WERI-Rb-1 (cell line): ENCODE results near the gene F13B.
"Not testable (repeated sequence)": the region's sequence is repeated elsewhere in the genome, so short reads cannot be mapped to it uniquely, and the experiment has no call there.

Experiments used
- DNase-seq: peaks from one replicate; pipeline ENCODE4 v3.0.0-alpha.2; 2020
- H3K27ac ChIP-seq: fragments of 250-450 bp; sonication (Bioruptor Pico); 2 replicates; pipeline ENCODE4 v1.5.1; 2020; ENCODE audit warnings: mild to moderate bottlenecking, moderate library complexity
- H3K27me3 ChIP-seq: fragments of 250-450 bp; sonication (Bioruptor Pico); 2 replicates; pipeline ENCODE4 v1.5.1; 2021; ENCODE audit warnings: mild to moderate bottlenecking, low read depth, moderate library complexity; ENCODE audit not compliant: insufficient read depth, severe bottlenecking
- H3K36me3 ChIP-seq: fragments of 250-450 bp; sonication (Bioruptor Pico); 2 replicates; pipeline ENCODE4 v1.5.1; 2020; ENCODE audit warnings: mild to moderate bottlenecking, moderate library complexity
- H3K4me3 ChIP-seq: 2 replicates; pipeline ENCODE4 v1.5.1; 2011; ENCODE audit warnings: low read depth, mild to moderate bottlenecking, control low read depth, low read length
- H3K9me3 ChIP-seq: fragments of 250-450 bp; sonication (Bioruptor Pico); 2 replicates; pipeline ENCODE4 v1.5.1; 2021; ENCODE audit warnings: mild to moderate bottlenecking, moderate library complexity; ENCODE audit not compliant: severe bottlenecking
- CTCF ChIP-seq: IDR thresholded peaks from 2 replicates; pipeline ENCODE4 v1.5.1; 2011; ENCODE audit warnings: low read depth, mild to moderate bottlenecking, control low read depth, inconsistent platforms, low read length

F13B gene

DNA sequence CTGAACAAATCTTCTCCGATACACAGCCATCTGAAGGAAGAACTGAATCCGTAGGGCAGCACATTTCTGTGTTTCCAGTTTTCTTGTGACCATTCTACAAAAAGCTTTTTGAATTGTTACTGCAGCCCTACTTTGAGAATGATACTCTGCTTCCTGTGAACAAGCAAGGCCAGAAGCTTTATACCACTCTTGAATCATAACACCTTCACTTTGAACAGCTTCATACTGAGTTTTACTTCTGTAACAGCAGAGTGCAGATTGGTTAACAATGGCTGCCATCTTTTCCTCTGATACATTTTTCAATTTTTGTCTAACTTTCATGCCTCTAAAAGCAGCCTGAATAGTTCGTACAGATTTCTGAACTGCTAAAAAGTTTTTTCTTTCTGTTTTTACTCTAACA lies 33.6 kb upstream of the F13B start:
- TF ChIP-seq CTCF: no peak
- H3K36me3 ChIP-seq: peaks cover 24% of the 10 kb centered on the region
- no peak overlapping the region for H3K4me3 ChIP-seq
- no peak for DNase-seq
- H3K9me3 ChIP-seq: peaks cover 13% of the 10 kb centered on the region
- H3K27me3 ChIP-seq: no peaks in the 10 kb centered on the region
- no peak overlapping the region for H3K27ac ChIP-seq

- peaks cover 19% of the 10 kb centered on the region for H3K36me3 ChIP-seq
- DNase-seq: no peak
- no peak for TF ChIP-seq CTCF
- peaks cover 13% of the 10 kb centered on the region for H3K9me3 ChIP-seq
- no peaks in the 10 kb centered on the region for H3K27me3 ChIP-seq
- no peak overlapping the region for H3K4me3 ChIP-seq
- no peak overlapping the region for H3K27ac ChIP-seq
Measured at GRCh38 chr1:197099444-197099843, 32.4 kb upstream of the F13B start.

GRCh38 chr1:197096971-197097370 lies 29.9 kb upstream of the F13B start:
- not testable (repeated sequence) for DNase-seq, H3K4me3 ChIP-seq, H3K9me3 ChIP-seq, H3K27me3 ChIP-seq
- Histone ChIP-seq H3K27ac (peak overlapping the region; percentile 66), H3K36me3 (peaks cover 28% of the 10 kb centered on the region)

DNA sequence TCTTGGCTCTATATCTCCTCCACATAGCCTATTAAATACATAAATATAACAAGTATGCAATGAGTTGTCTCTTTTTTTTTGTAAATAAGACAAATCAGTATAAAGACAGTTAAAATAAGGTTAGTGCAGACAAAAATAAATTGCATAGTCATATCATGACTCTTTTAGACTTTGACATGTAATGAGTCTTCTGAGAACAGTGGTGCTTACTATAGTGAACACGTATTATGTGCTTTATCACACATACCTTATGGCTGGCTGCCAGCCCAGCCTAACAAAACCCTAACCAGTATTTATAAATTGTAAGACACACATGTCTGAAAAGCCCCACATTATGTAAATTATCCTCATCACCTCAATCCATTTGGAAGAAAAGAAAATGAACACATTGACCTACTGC lies 29.1 kb upstream of the F13B start:
- Histone ChIP-seq H3K4me3 (no peak overlapping the region), H3K36me3 (peaks cover 36% of the 10 kb centered on the region), H3K27ac (0 out of 2 replicates have a peak overlapping the region, but pooled peaks have one; percentile 1), H3K9me3 (no peaks in the 10 kb centered on the region), H3K27me3 (no peaks in the 10 kb centered on the region)
- DNase-seq: peak; percentile 45
- TF ChIP-seq CTCF: no peak

DNA sequence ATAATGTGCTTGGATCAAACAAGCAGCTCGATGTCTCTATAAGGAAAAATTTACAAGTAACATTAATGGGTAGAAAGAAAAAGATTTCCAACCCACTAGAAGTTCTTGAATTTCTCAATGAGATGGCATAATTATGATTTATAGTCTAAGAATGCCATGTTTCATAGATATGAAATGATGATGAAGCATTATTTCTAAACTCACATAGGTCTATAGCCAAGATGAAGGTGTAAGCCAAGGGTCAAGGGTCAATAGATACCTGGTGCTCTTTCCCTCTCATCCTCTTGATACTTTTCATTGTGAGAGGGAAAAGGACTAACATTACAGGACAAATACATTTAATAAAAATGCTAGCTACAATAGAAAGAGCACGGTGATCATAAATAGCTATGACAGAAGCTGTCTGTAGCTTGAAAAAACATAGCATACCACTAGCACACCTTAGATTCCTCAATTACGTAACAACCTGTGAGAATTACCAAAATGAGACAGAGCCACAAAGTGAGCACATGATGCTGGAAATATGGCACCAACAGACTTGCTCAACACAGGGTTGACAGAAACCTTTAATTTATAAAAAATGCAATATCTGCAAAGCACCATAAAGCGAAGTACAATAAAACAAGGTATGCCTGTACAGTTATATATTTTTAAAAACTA lies 26.3 kb upstream of the F13B start:
- Histone ChIP-seq H3K9me3 (no peaks in the 10 kb centered on the region), H3K27ac (no peak overlapping the region), H3K27me3 (no peaks in the 10 kb centered on the region), H3K36me3 (peaks cover 64% of the 10 kb centered on the region), H3K4me3 (no peak overlapping the region)
- TF ChIP-seq CTCF: no peak
- DNase-seq: no peak

GRCh38 chr1:197092491-197093023 lies 25.5 kb upstream of the F13B start:
- H3K9me3 ChIP-seq: no peaks in the 10 kb centered on the region
- peaks cover 72% of the 10 kb centered on the region for H3K36me3 ChIP-seq
- no peak overlapping the region for H3K27ac ChIP-seq
- H3K4me3 ChIP-seq: no peak overlapping the region
- no peaks in the 10 kb centered on the region for H3K27me3 ChIP-seq
- TF ChIP-seq CTCF: no peak
- DNase-seq: no peak
